GM18511 (cell line): Measurements from ENCODE around the gene KLK1.

Source experiments
- ATAC-seq: cut with Tn5 transposase; IDR thresholded peaks from one replicate; pipeline ENCODE4 v1.9.1; 2021; ENCODE audit warnings: mild to moderate bottlenecking, moderate library complexity; ENCODE audit not compliant: unreplicated experiment

The KLK1 gene

GRCh38 chr19:50836543-50837195, 13.1 kb upstream of the KLK1 start:
- ATAC-seq, result no peak

GRCh38 chr19:50835785-50836542, 12.4 kb upstream of the KLK1 start:
- peak; percentile 83 for ATAC-seq

GRCh38 chr19:50835103-50835784, 11.7 kb upstream of the KLK1 start:
- ATAC-seq, result no peak

GRCh38 chr19:50833802-50834167, 10.2 kb upstream of the KLK1 start:
- no peak for ATAC-seq

- ATAC-seq, result no peak
Measured at GRCh38 chr19:50833117-50833801, 9.7 kb upstream of the KLK1 start, which contains the start of gene KLK15. Gene KLK15, minus strand, starts transcription at chr19:50833574. Its CDS starts 2,082 bp downstream, at chr19:50831492.

- no peak for ATAC-seq
Measured at GRCh38 chr19:50832666-50833065, 9.1 kb upstream of the KLK1 start.

- ATAC-seq, result no peak
Measured at GRCh38 chr19:50831026-50831396, 7.4 kb upstream of the KLK1 start.

- no peak for ATAC-seq
Measured at GRCh38 chr19:50830266-50831025, 6.9 kb upstream of the KLK1 start.

GRCh38 chr19:50829801-50830200, 6.2 kb upstream of the KLK1 start:
- no peak for ATAC-seq

- no peak for ATAC-seq
Measured at GRCh38 chr19:50827476-50827875, 3.9 kb upstream of the KLK1 start.

- ATAC-seq, result no peak
Measured at GRCh38 chr19:50826492-50827240, 3.1 kb upstream of the KLK1 start.

GRCh38 chr19:50822661-50823208, 852 bp downstream of the KLK1 start:
- ATAC-seq, result no peak

GRCh38 chr19:50821622-50822021, 2.0 kb downstream of the KLK1 start:
- ATAC-seq, result no peak

GRCh38 chr19:50821248-50821612, 2.4 kb downstream of the KLK1 start:
- ATAC-seq, result no peak

- ATAC-seq, result no peak
Measured at GRCh38 chr19:50820549-50821247, 2.9 kb downstream of the KLK1 start.

GRCh38 chr19:50820086-50820485, 3.5 kb downstream of the KLK1 start:
- no peak for ATAC-seq

GRCh38 chr19:50819636-50820035, 4.0 kb downstream of the KLK1 start:
- ATAC-seq, result no peak

GRCh38 chr19:50818859-50819472, 4.6 kb downstream of the KLK1 start:
- ATAC-seq, result no peak
